Astrocyte (in vitro differentiated cells and primary cell): ENCODE data around the gene MAF.

Experiments
- CTCF ChIP-seq: IDR thresholded peaks from 2 replicates; pipeline ENCODE4 v1.5.1; 2011; ENCODE audit warnings: low read depth, mild to moderate bottlenecking, inconsistent platforms, low read length, moderate library complexity; ENCODE audit not compliant: insufficient read depth
- EZH2 ChIP-seq: IDR thresholded peaks from 2 replicates; pipeline ENCODE4 v1.6.1; 2012; ENCODE audit warnings: mild to moderate bottlenecking, low read length, inconsistent platforms; ENCODE audit not compliant: insufficient read depth

GRCh38 chr16:79559532-79559931 lies 41.0 kb downstream of the MAF start:
- TF ChIP-seq CTCF (no peak), EZH2 (no peak)
